ENCODE results near the gene COG1. TPM values are rescaled to one million over a fixed set of nuclear protein-coding genes. Genes with fewer than 3 reads are reported as not detected.

Gene COG1
- total and polyA plus RNA-seq, 2 donors from 2014 or later: 28.2 to 41.6 TPM

DNA sequence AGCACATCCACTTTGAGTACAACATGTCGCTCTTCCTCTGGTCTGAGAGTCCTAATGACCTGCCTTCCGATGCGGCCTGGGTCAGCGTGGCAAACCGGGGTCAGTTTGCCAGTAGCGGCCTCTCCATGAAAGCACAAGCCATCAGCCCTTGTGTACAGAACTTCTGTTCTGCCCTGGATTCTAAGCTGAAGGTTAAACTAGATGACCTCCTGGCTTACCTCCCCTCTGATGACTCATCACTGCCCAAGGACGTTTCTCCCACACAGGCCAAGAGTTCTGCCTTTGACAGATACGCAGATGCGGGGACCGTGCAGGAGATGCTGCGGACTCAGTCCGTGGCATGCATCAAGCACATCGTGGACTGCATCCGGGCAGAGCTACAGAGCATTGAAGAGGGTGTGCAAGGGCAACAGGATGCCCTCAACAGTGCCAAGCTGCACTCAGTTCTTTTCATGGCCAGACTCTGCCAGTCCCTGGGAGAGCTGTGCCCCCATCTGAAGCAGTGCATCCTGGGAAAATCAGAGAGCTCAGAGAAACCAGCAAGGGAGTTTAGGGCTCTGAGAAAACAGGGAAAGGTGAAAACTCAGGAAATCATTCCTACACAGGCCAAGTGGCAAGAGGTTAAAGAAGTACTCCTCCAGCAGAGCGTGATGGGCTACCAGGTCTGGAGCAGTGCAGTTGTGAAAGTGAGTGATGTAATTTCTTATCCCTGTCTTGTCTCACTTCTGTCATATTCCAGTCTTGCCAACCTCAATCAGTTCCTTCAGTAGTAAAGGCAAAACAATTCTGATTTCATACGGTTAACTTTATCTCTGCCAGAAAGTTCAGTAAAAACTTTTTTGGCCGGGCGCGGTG, 8.6 kb downstream of the COG1 start:
- intact Hi-C loops (cut with DNase I): no loop called here
- Histone ChIP-seq H3K27ac (ENCODE audit: low read depth in 2 of 2, low read length in 2 of 2) (no peak overlapping the region), H3K36me3 (ENCODE audit: control insufficient read depth in 2 of 3, insufficient read depth in 3 of 3, low read length in 3 of 3) (peaks cover 32 to 71% (median 52%) of the 10 kb centered on the region in 3 donors), H3K4me1 (ENCODE audit: control insufficient read depth in 2 of 3, insufficient read depth in 2 of 3, low read depth in 1 of 3, low read length in 3 of 3) (peaks cover 13 to 17% (median 15%) of the 10 kb centered on the region in 3 donors), H3K4me3 (ENCODE audit: low read length in 3 of 3) (no peak overlapping the region), H3K27me3 (ENCODE audit: control insufficient read depth, insufficient read depth, low read length) (no peaks in the 10 kb centered on the region), H3K9me3 (ENCODE audit: control insufficient read depth in 2 of 3, insufficient read depth in 1 of 3, low read length in 3 of 3) (no peaks in the 10 kb centered on the region), H3K9ac (ENCODE audit: low read length in 3 of 3) (no peak overlapping the region)
- DNase-seq: no peak
- FAIRE-seq: no peak
- no peak for TF ChIP-seq CTCF (IDR thresholded peaks at IDR 0.05; ENCODE audit: borderline replicate concordance, extremely low read depth, insufficient read depth)

- H3K9me3 ChIP-seq (ENCODE audit: control insufficient read depth in 2 of 3, insufficient read depth in 1 of 3, low read length in 3 of 3): no peaks in the 10 kb centered on the region
- peak overlapping the region in 1 of 3 donors; percentile 2 for H3K4me3 ChIP-seq (ENCODE audit: low read length in 3 of 3)
- TF ChIP-seq CTCF (IDR thresholded peaks at IDR 0.05; ENCODE audit: borderline replicate concordance, extremely low read depth, insufficient read depth): no peak
- DNase-seq: peak in 3 of 5 donors; percentile 36 to 78 (median 70)
- intact Hi-C loops (cut with DNase I): no loop called here
- H3K36me3 ChIP-seq (ENCODE audit: control insufficient read depth in 2 of 3, insufficient read depth in 3 of 3, low read length in 3 of 3): peaks cover 21 to 68% (median 48%) of the 10 kb centered on the region in 3 donors
- peak overlapping the region in 1 of 2 donors; percentile 36 for H3K27ac ChIP-seq (ENCODE audit: low read depth in 2 of 2, low read length in 2 of 2)
- FAIRE-seq: no peak
- H3K9ac ChIP-seq (ENCODE audit: low read length in 3 of 3): no peak overlapping the region
- H3K27me3 ChIP-seq (ENCODE audit: control insufficient read depth, insufficient read depth, low read length): no peaks in the 10 kb centered on the region
- peaks cover 13 to 17% (median 15%) of the 10 kb centered on the region in 3 donors for H3K4me1 ChIP-seq (ENCODE audit: control insufficient read depth in 2 of 3, insufficient read depth in 2 of 3, low read depth in 1 of 3, low read length in 3 of 3)
Observed at GRCh38 chr17:73203135-73203787, 10.4 kb downstream of the COG1 start.

DNA sequence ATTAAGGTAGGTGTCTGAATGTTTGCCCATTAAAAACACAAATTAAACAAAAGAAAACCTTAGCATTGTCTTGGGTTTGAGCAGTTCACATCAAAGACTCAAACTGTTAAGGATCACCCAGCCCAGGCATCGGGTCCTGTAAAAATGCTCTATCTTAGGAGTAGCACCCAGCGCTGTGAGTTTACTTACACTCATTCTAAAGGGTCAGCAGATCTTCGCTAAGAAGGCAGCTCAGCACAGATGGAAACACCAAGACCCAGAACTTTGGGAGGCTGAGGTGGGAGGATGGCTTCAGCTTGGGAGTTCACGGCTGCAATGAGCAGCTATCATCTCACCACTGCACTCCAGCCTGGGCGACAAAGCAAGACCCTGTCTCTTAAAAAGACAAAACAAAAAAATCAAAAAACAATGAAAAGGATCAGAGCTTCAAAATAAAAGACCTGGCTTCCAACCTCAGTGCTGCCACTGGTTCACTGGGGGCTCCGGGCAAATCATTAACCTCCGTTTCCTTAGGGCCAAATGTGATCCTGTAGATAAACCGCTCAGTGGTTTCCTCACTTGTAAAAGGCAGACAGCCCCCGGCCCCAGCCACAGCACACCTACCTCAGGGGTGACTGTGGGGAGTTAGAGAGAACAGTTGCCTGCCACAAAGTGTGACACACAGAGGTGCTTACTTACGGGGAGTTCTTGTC, 11.1 kb downstream of the COG1 start:
- Histone ChIP-seq H3K9ac (ENCODE audit: low read length in 3 of 3) (no peak overlapping the region), H3K27me3 (ENCODE audit: control insufficient read depth, insufficient read depth, low read length) (no peaks in the 10 kb centered on the region), H3K4me1 (ENCODE audit: control insufficient read depth in 2 of 3, insufficient read depth in 2 of 3, low read depth in 1 of 3, low read length in 3 of 3) (peaks cover 13 to 17% (median 15%) of the 10 kb centered on the region in 3 donors), H3K36me3 (ENCODE audit: control insufficient read depth in 2 of 3, insufficient read depth in 3 of 3, low read length in 3 of 3) (peaks cover 19 to 68% (median 49%) of the 10 kb centered on the region in 3 donors), H3K27ac (ENCODE audit: low read depth in 2 of 2, low read length in 2 of 2) (peak overlapping the region in 1 of 2 donors; percentile 10), H3K4me3 (ENCODE audit: low read length in 3 of 3) (peak overlapping the region in 1 of 3 donors; percentile 0), H3K9me3 (ENCODE audit: control insufficient read depth in 2 of 3, insufficient read depth in 1 of 3, low read length in 3 of 3) (no peaks in the 10 kb centered on the region)
- DNase-seq (peak in 4 of 5 donors; percentile 69 to 82 (median 74)), FAIRE-seq (no peak)
- TF ChIP-seq CTCF (IDR thresholded peaks at IDR 0.05; ENCODE audit: borderline replicate concordance, extremely low read depth, insufficient read depth): no peak
- intact Hi-C loops (cut with DNase I): no loop called here

All from kidney (tissue), 14 donors.